Activated T-helper 1 cell treated with anti-CD3 and anti-CD28 coated beads, Interleukin-12 subunit alpha, Interleukin-12 subunit beta, Interleukin-2, Interleukin-4 antibody, amounts not matched to agents 30 ng/mL and 10 ng/mL and 1 ng/mL, durations not matched to agents 14 hours and 24 hours and 36 hours (primary cell): ENCODE results near the gene MLF2. TPM values are rescaled to one million over a fixed set of nuclear protein-coding genes. Genes with fewer than 3 reads are reported as not detected.

Experiments used
- DNase-seq: peaks from one replicate; pipeline ENCODE4 v3.0.0; 2021; ENCODE audit warnings: low spot score
- H3K27ac Mint-ChIP-seq: one replicate; pipeline ENCODE4 v1.8.0; 2021; ENCODE audit warnings: mild to moderate bottlenecking, mixed read lengths
- H3K27me3 Mint-ChIP-seq: one replicate; pipeline ENCODE4 v1.8.0; 2022; ENCODE audit warnings: mild to moderate bottlenecking, moderate library complexity, mixed read lengths; ENCODE audit not compliant: insufficient read depth
- H3K36me3 Mint-ChIP-seq: one replicate; pipeline ENCODE4 v1.8.0; 2021; ENCODE audit warnings: low read depth, mixed read lengths
- H3K4me1 Mint-ChIP-seq: one replicate; pipeline ENCODE4 v1.8.0; 2021; ENCODE audit warnings: low read depth, mixed read lengths
- H3K4me3 Mint-ChIP-seq: one replicate; pipeline ENCODE4 v1.8.0; 2021; ENCODE audit warnings: mild to moderate bottlenecking, moderate library complexity, mixed read lengths
- H3K9me3 Mint-ChIP-seq: one replicate; pipeline ENCODE4 v1.8.0; 2021; ENCODE audit warnings: mixed read lengths
- intact Hi-C: fragments of 100-400 bp; cut with micrococcal nuclease; formaldehyde crosslinking; loops from one replicate; pipeline ENCODE4 v1.15.1; 2024
- total RNA-seq: library from RNA; stranded (reverse); gene quantifications from 2 replicates; pipeline ENCODE4 v1.2.3, GENCODE V29; 2022

MLF2 gene
- total RNA-seq, 1 donor from 2014 or later, result 159 TPM

- H3K27ac Mint-ChIP-seq, result no peak overlapping the region
- no peak overlapping the region for H3K4me3 Mint-ChIP-seq
- H3K36me3 Mint-ChIP-seq, result peaks cover 1% of the 10 kb centered on the region
- intact Hi-C loops, result loop anchor here (5.0 kb wide), 2 partner anchors 97 to 168 kb away; partner anchors contain the start of genes PTPN6 and ZNF384
- H3K9me3 Mint-ChIP-seq, result no peaks in the 10 kb centered on the region
- no peak for DNase-seq
- H3K4me1 Mint-ChIP-seq, result peaks cover 78% of the 10 kb centered on the region
- H3K27me3 Mint-ChIP-seq, result no peaks in the 10 kb centered on the region
These were observed 31.8 kb upstream of the MLF2 start for GRCh38 chr12:6784761-6785160.

- H3K4me3 Mint-ChIP-seq, result peak overlapping the region; percentile 22
- no peak for DNase-seq
- no peaks in the 10 kb centered on the region for H3K36me3 Mint-ChIP-seq
- H3K4me1 Mint-ChIP-seq, result peaks cover 79% of the 10 kb centered on the region
- no peaks in the 10 kb centered on the region for H3K27me3 Mint-ChIP-seq
- H3K27ac Mint-ChIP-seq, result no peak overlapping the region
- H3K9me3 Mint-ChIP-seq, result no peaks in the 10 kb centered on the region
- intact Hi-C loops, result no loop called here
These were observed 31.4 kb upstream of the MLF2 start for GRCh38 chr12:6784296-6784695.

- H3K27ac Mint-ChIP-seq, result peak overlapping the region; percentile 42
- H3K36me3 Mint-ChIP-seq, result peaks cover under 1% of the 10 kb centered on the region
- no peaks in the 10 kb centered on the region for H3K27me3 Mint-ChIP-seq
- peaks cover 79% of the 10 kb centered on the region for H3K4me1 Mint-ChIP-seq
- intact Hi-C loops, result no loop called here
- H3K9me3 Mint-ChIP-seq, result no peaks in the 10 kb centered on the region
- peak overlapping the region; percentile 12 for H3K4me3 Mint-ChIP-seq
- DNase-seq, result no peak
These were observed 30.9 kb upstream of the MLF2 start for GRCh38 chr12:6783828-6784227.

- intact Hi-C loops, result no loop called here
- no peaks in the 10 kb centered on the region for H3K9me3 Mint-ChIP-seq
- H3K27ac Mint-ChIP-seq, result peak overlapping the region; percentile 42
- H3K36me3 Mint-ChIP-seq, result peaks cover 9% of the 10 kb centered on the region
- H3K4me3 Mint-ChIP-seq, result peak overlapping the region; percentile 3
- no peak for DNase-seq
- H3K27me3 Mint-ChIP-seq, result no peaks in the 10 kb centered on the region
- H3K4me1 Mint-ChIP-seq, result peaks cover 79% of the 10 kb centered on the region
These were observed 30.1 kb upstream of the MLF2 start for GRCh38 chr12:6782850-6783566.

- no peak overlapping the region for H3K4me3 Mint-ChIP-seq
- H3K9me3 Mint-ChIP-seq, result no peaks in the 10 kb centered on the region
- H3K27ac Mint-ChIP-seq, result peak overlapping the region; percentile 59
- intact Hi-C loops, result no loop called here
- H3K27me3 Mint-ChIP-seq, result no peaks in the 10 kb centered on the region
- peaks cover 87% of the 10 kb centered on the region for H3K4me1 Mint-ChIP-seq
- no peak for DNase-seq
- H3K36me3 Mint-ChIP-seq, result peaks cover 14% of the 10 kb centered on the region
These were observed 29.2 kb upstream of the MLF2 start for GRCh38 chr12:6782119-6782518.

GRCh38 chr12:6780573-6780972, 27.6 kb upstream of the MLF2 start:
- no peaks in the 10 kb centered on the region for H3K9me3 Mint-ChIP-seq
- DNase-seq, result no peak
- H3K4me3 Mint-ChIP-seq, result peak overlapping the region; percentile 39
- H3K4me1 Mint-ChIP-seq, result peaks cover 89% of the 10 kb centered on the region
- no peaks in the 10 kb centered on the region for H3K27me3 Mint-ChIP-seq
- intact Hi-C loops, result loop anchor here (1.0 to 2.0 kb wide), 5 partner anchors 8 to 45 kb away; partner anchors contain the start of genes CD4, LAG3, MLF2 and PTMS
- H3K36me3 Mint-ChIP-seq, result peaks cover 26% of the 10 kb centered on the region
- H3K27ac Mint-ChIP-seq, result peak overlapping the region; percentile 91

- H3K27me3 Mint-ChIP-seq, result no peaks in the 10 kb centered on the region
- no peaks in the 10 kb centered on the region for H3K9me3 Mint-ChIP-seq
- peaks cover 89% of the 10 kb centered on the region for H3K4me1 Mint-ChIP-seq
- peak overlapping the region; percentile 57 for H3K4me3 Mint-ChIP-seq
- peaks cover 33% of the 10 kb centered on the region for H3K36me3 Mint-ChIP-seq
- intact Hi-C loops, result loop anchor here (1.0 to 2.0 kb wide), 5 partner anchors 8 to 45 kb away; partner anchors contain the start of genes CD4, LAG3, MLF2 and PTMS
- peak overlapping the region; percentile 91 for H3K27ac Mint-ChIP-seq
- no peak for DNase-seq
These were observed 26.9 kb upstream of the MLF2 start for GRCh38 chr12:6779708-6780432.

GRCh38 chr12:6778574-6779550, 25.9 kb upstream of the MLF2 start:
- H3K27ac Mint-ChIP-seq, result peak overlapping the region; percentile 91
- H3K9me3 Mint-ChIP-seq, result no peaks in the 10 kb centered on the region
- DNase-seq, result peak; percentile 84
- H3K36me3 Mint-ChIP-seq, result peaks cover 40% of the 10 kb centered on the region
- H3K27me3 Mint-ChIP-seq, result no peaks in the 10 kb centered on the region
- peaks cover 89% of the 10 kb centered on the region for H3K4me1 Mint-ChIP-seq
- intact Hi-C loops, result no loop called here
- peak overlapping the region; percentile 80 for H3K4me3 Mint-ChIP-seq

- DNase-seq, result no peak
- Mint-ChIP-seq H3K36me3 (peaks cover 42% of the 10 kb centered on the region), H3K27me3 (no peaks in the 10 kb centered on the region), H3K4me1 (peaks cover 82% of the 10 kb centered on the region), H3K9me3 (no peaks in the 10 kb centered on the region), H3K4me3 (peak overlapping the region; percentile 80), H3K27ac (peak overlapping the region; percentile 91)
- intact Hi-C loops, result no loop called here
These were observed 25.3 kb upstream of the MLF2 start for GRCh38 chr12:6778217-6778573.

GRCh38 chr12:6777386-6777785, 24.4 kb upstream of the MLF2 start:
- peaks cover 43% of the 10 kb centered on the region for H3K36me3 Mint-ChIP-seq
- H3K27ac Mint-ChIP-seq, result no peak overlapping the region
- no peak for DNase-seq
- intact Hi-C loops, result no loop called here
- H3K4me1 Mint-ChIP-seq, result peaks cover 79% of the 10 kb centered on the region
- H3K9me3 Mint-ChIP-seq, result no peaks in the 10 kb centered on the region
- H3K27me3 Mint-ChIP-seq, result no peaks in the 10 kb centered on the region
- H3K4me3 Mint-ChIP-seq, result peak overlapping the region; percentile 15

- Mint-ChIP-seq H3K27me3 (no peaks in the 10 kb centered on the region), H3K9me3 (no peaks in the 10 kb centered on the region), H3K27ac (peak overlapping the region; percentile 87), H3K36me3 (peaks cover 50% of the 10 kb centered on the region), H3K4me1 (peaks cover 88% of the 10 kb centered on the region), H3K4me3 (peak overlapping the region; percentile 91)
- intact Hi-C loops, result no loop called here
- DNase-seq, result no peak
These were observed 22.5 kb upstream of the MLF2 start for GRCh38 chr12:6775185-6776174.
